Left lung (tissue), 10 donors: ENCODE results near the gene DPP9. TPM values are rescaled to one million over a fixed set of nuclear protein-coding genes. Genes with fewer than 3 reads are reported as not detected.
"Not testable (repeated sequence)": the region's sequence is repeated elsewhere in the genome, so short reads cannot be mapped to it uniquely, and the experiment has no call there.

Experiments used
- ATAC-seq: fragments of 200-7000 bp; cut with Tn5 transposase; one replicate; pipeline ENCODE4 v1.9.1; 2020; ENCODE audit warnings: moderate library complexity
- DNase-seq, 4 donors: peaks; one replicate each; pipeline ENCODE4 v3.0.0-alpha.2; 2013 to 2020
- H3K27ac ChIP-seq, 2 donors: fragments of 200-600 bp; sonication (generic) in 1 of 2; one replicate each; pipeline versions ENCODE4 v1.5.0 to v1.8.0; 2020 to 2021
- H3K27me3 ChIP-seq, 2 donors: fragments of 200-600 bp; sonication (generic) in 1 of 2; one replicate each; pipeline versions ENCODE4 v1.5.0 to v1.8.0; 2020 to 2021
- H3K36me3 ChIP-seq, 2 donors: fragments of 200-600 bp; sonication (generic) in 1 of 2; one replicate each; pipeline versions ENCODE4 v1.5.0 to v1.8.0; 2020 to 2021
- H3K4me1 ChIP-seq, 2 donors: fragments of 200-600 bp; one replicate each; pipeline ENCODE4 v1.8.0; 2021
- H3K4me3 ChIP-seq, 2 donors: fragments of 200-600 bp; sonication (generic) in 1 of 2; one replicate each; pipeline versions ENCODE4 v1.5.0 to v1.8.0; 2020 to 2021; ENCODE audit warnings: mild to moderate bottlenecking in 1 of 2
- H3K9me3 ChIP-seq, 2 donors: fragments of 200-600 bp; sonication (generic) in 1 of 2; one replicate each; pipeline versions ENCODE4 v1.5.0 to v1.8.0; 2020 to 2021
- intact Hi-C, 2 donors: fragments of 100-400 bp; cut with DNase I; formaldehyde crosslinking; loops; one replicate each; pipeline versions ENCODE4 v1.11.2 to v1.14.2; 2022
- polyA plus RNA-seq, 6 donors: library from polyadenylated mRNA; unstranded; fragments of 120-200 nt; gene quantifications; one replicate each; pipeline ENCODE4 v1.2.1, GENCODE V29; 2013; ENCODE audit not compliant: insufficient read length in 6 of 6
- total RNA-seq, 2 donors: library from RNA; stranded (reverse); fragmentation: NEBNext Ultra II Directional; extraction: Animal tissue kit (Norgen Biotek cat#: 25700); gene quantifications; one replicate each; pipeline ENCODE4 v1.2.1, GENCODE V29; 2021
- TF ChIP-seq, protein P1 (sequence below), 2 donors: fragments of 200-600 bp; sonication (generic) in 1 of 2; IDR thresholded peaks; one replicate each; pipeline versions ENCODE4 v1.5.0 to v1.8.0; 2021; ENCODE audit warnings: antibody characterized with exemption in 2 of 2
- donor health status: DM: no; HTN: yes; CAD: no.
- donor health status: DM: no; HTN: no; CAD: no.

Gene DPP9
- total and polyA plus RNA-seq, 8 donors = 25.2 to 95.5 (median 31.3) TPM

DNA sequence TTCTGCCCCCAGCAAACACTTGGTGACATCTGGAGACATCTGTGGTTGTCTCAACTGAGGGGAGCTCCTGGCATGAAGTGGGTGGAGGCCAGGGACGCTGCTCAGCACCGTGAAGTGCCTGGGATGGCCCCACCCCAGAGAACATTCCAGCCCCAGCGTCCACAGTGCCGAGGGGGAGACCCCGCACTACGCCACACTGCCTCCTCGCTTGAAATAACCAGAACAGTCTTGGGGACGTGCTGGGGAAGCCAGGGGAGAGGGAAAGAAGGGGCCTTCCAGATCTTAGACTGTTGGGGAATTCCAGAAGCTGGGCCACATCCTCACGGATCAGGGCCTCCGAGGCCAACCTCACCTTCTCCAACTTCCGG lies 4.2 kb downstream of the DPP9 start:
- no peak overlapping the region for H3K4me3 ChIP-seq
- ATAC-seq (no peak), DNase-seq (no peak)
- no peaks in the 10 kb centered on the region for H3K27me3 ChIP-seq
- TF ChIP-seq, protein P1, sequence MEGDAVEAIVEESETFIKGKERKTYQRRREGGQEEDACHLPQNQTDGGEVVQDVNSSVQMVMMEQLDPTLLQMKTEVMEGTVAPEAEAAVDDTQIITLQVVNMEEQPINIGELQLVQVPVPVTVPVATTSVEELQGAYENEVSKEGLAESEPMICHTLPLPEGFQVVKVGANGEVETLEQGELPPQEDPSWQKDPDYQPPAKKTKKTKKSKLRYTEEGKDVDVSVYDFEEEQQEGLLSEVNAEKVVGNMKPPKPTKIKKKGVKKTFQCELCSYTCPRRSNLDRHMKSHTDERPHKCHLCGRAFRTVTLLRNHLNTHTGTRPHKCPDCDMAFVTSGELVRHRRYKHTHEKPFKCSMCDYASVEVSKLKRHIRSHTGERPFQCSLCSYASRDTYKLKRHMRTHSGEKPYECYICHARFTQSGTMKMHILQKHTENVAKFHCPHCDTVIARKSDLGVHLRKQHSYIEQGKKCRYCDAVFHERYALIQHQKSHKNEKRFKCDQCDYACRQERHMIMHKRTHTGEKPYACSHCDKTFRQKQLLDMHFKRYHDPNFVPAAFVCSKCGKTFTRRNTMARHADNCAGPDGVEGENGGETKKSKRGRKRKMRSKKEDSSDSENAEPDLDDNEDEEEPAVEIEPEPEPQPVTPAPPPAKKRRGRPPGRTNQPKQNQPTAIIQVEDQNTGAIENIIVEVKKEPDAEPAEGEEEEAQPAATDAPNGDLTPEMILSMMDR (IDR thresholded peaks at IDR 0.05) = no peak
- intact Hi-C loops = no loop called here
- peaks cover 0 to 72% of the 10 kb centered on the region in 2 donors for H3K36me3 ChIP-seq
- no peak overlapping the region for H3K27ac ChIP-seq
- H3K9me3 ChIP-seq = no peaks in the 10 kb centered on the region
- H3K4me1 ChIP-seq = peaks cover 19 to 55% of the 10 kb centered on the region in 2 donors

DNA sequence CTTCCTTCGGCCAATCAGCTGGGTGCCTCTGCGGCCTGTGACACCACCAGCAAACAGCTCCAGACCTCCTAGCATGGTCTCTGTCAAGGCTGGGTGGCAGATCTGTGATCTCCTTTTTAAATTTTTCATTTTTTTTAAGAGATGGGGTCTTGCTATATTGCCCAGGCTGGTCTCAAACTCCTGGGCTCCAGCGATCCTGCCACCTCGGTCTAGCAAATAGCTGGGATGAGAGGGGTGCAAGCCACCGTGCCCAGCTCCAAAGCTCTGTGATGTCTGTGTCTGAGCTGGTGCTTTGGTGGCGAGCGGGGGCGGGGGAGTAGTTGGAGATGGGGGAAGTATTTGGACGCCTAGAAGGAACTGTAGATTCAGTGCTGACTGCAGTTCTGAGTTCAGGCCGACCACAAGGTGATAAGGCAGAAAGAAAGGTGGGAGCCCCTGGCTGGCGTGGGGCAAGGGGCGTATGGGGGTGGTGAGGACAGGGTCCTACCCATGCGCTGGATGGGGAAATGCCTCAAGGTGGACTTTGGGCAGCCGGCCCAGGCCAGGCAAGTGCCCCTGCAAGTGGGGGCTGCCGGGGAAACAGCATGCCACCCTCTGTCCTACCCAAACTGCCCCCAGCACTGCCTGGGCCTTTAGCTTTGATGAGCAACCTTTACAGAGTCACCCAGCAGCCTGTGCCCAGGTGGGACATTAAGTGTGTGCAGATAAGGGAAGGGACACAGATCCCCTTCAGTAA lies 5.5 kb downstream of the DPP9 start:
- ATAC-seq (no peak), DNase-seq (no peak)
- intact Hi-C loops = no loop called here
- TF ChIP-seq, protein P1 (IDR thresholded peaks at IDR 0.05) = no peak
- H3K27ac ChIP-seq = peak overlapping the region; percentile 53 to 85
- no peak overlapping the region for H3K4me3 ChIP-seq
- no peaks in the 10 kb centered on the region for H3K9me3 ChIP-seq
- peaks cover 0 to 86% of the 10 kb centered on the region in 2 donors for H3K36me3 ChIP-seq
- H3K27me3 ChIP-seq = no peaks in the 10 kb centered on the region
- peaks cover 19 to 64% of the 10 kb centered on the region in 2 donors for H3K4me1 ChIP-seq

DNA sequence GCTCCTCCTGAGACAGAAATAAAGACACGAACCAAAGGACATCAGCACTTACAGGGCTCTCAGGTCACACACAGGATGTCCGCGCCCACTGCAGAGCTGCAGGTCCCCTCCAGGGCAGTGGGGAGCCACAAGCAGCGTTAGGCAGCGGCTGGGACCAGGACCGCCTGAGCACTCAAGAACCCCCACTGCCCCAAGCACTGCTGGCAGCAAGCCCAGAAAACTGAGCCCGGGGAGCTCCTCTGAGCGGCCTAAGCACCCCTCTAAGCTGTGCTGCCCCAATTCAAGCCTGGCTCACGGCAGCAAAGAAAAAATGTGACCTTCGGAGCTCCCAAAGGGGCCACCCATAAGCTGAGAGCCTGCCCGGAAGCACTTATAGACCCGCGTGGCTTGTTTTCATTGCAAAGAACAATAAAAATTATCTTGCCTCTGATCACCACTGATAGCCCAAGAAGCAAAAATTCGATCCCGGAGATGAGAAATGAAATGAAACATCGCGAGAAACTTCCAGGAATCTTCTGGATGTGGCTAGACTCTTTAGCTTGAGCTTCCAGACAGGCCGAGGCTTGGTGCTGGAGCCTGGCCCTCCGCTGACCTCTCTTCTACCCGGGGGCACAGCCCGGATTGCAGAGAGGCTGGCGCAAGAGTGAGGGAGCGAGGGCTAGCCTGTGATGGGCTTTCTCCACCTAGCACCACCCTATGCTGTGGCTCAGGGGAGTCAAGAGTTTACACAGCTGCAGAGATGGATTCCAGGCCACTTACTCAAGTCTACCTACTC lies 6.3 kb downstream of the DPP9 start:
- DNase-seq (peak in 2 of 4 donors; percentile 67 to 81), ATAC-seq (peak; percentile 76)
- Histone ChIP-seq H3K27ac (peak overlapping the region; percentile 40 to 85), H3K36me3 (peaks cover 0 to 93% of the 10 kb centered on the region in 2 donors), H3K4me3 (peak overlapping the region in 1 of 2 donors; percentile 24), H3K9me3 (no peaks in the 10 kb centered on the region), H3K4me1 (peaks cover 13 to 57% of the 10 kb centered on the region in 2 donors), H3K27me3 (no peaks in the 10 kb centered on the region)
- intact Hi-C loops = no loop called here
- TF ChIP-seq, protein P1 (IDR thresholded peaks at IDR 0.05) = no peak

DNA sequence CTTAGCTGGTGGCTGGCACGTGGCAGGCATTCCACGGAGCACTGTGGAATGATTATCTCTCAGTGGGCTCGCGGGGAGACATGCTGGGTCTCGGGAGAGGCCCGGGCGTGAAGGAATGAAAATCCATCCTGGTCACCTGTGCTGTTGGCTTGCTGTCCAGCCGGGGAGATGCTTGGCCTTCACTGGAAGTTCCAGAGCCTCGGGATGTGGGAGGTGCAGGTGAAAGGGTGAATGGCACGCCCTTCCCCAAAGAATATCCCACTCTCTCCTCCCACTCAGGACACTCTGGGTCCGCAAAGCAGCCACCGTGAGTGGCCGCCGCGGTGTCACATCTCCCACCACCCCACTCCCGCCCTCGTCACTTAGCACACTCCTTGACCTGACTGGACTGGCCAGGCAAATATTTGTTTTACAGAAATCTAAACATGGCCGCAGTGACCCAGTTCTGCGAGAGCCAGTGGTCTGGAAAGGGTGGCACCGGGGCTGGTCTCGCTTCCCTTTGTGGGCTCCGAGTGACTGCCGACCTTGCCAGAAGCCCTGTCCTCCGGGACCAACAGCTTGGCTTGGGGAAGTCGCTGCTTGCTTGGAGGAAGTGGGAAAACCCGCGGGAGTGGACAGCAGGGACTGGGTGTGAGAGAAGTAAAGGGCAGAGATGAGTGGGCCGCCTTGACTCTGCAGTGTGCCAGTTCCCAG lies 8.0 kb downstream of the DPP9 start:
- Histone ChIP-seq H3K27me3 (no peaks in the 10 kb centered on the region), H3K4me3 (no peak overlapping the region), H3K27ac (peak overlapping the region; percentile 13 to 85), H3K4me1 (peaks cover 8 to 40% of the 10 kb centered on the region in 2 donors), H3K9me3 (no peaks in the 10 kb centered on the region), H3K36me3 (peaks cover 0 to 100% of the 10 kb centered on the region in 2 donors)
- peak; percentile 63 for ATAC-seq
- peak in 1 of 4 donors; percentile 71 for DNase-seq
- TF ChIP-seq, protein P1 (IDR thresholded peaks at IDR 0.05) = no peak
- intact Hi-C loops = no loop called here

DNA sequence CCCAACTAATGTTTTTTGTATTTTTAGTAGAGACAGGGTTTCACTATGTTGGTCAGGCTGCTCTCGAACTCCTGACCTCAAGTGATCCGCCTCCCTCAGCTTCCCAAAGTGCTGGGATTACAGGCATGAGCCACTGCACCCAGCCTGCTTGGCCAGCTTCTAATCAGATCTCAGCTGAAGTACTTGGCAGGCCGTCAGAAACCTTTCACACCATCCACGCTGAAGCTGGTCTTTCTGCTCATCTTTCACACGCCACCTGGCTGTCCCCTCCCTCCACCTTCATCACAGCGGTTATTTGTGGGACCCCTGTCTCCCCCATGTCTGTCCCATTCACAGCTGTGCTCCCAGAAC lies 8.5 kb downstream of the DPP9 start:
- peak in 1 of 4 donors; percentile 70 for DNase-seq
- intact Hi-C loops, H3K4me3 ChIP-seq, H3K9me3 ChIP-seq, H3K27me3 ChIP-seq: not testable (repeated sequence)
- peaks cover 0 to 100% of the 10 kb centered on the region in 2 donors for H3K36me3 ChIP-seq
- H3K4me1 ChIP-seq = peaks cover 8 to 40% of the 10 kb centered on the region in 2 donors
- peak overlapping the region; percentile 13 to 85 for H3K27ac ChIP-seq
- ATAC-seq = peak; percentile 12
